VCaP (cell line): Measurements from ENCODE around the gene ZNF367.

ENCODE experiments used
- H3K27ac ChIP-seq: fragments of 450-650 bp; 2 replicates; pipeline ENCODE4 v1.5.1; 2017
- TF ChIP-seq, protein P1 (sequence below): fragments of 450-650 bp; conservative IDR thresholded peaks from 2 replicates; pipeline ENCODE4 v1.5.1; 2017; ENCODE audit warnings: mild to moderate bottlenecking, moderate library complexity

The ZNF367 gene

DNA sequence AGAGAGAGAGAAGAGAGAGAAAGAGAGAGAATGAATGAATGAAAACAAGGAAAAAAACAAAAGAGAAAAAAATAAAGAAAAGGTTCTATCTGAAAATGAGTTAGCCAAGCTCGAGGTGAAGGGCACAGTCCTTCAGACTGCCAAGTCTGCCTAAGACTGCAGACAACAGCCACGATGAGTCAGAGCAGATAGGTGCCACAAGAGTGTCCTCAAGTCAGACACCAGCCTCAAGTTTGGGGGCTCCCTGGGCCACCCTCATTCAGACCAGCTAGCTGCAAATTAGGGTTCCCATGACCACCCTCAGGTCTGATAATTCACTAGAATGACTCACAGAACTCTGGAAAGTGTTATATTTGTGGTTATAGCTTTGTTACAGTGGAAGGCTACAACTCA, 17.9 kb upstream of the ZNF367 start:
- no peak overlapping the region for H3K27ac ChIP-seq
- TF ChIP-seq, protein P1, sequence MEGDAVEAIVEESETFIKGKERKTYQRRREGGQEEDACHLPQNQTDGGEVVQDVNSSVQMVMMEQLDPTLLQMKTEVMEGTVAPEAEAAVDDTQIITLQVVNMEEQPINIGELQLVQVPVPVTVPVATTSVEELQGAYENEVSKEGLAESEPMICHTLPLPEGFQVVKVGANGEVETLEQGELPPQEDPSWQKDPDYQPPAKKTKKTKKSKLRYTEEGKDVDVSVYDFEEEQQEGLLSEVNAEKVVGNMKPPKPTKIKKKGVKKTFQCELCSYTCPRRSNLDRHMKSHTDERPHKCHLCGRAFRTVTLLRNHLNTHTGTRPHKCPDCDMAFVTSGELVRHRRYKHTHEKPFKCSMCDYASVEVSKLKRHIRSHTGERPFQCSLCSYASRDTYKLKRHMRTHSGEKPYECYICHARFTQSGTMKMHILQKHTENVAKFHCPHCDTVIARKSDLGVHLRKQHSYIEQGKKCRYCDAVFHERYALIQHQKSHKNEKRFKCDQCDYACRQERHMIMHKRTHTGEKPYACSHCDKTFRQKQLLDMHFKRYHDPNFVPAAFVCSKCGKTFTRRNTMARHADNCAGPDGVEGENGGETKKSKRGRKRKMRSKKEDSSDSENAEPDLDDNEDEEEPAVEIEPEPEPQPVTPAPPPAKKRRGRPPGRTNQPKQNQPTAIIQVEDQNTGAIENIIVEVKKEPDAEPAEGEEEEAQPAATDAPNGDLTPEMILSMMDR, result no peak

GRCh38 chr9:96435345-96435744, 17.2 kb upstream of the ZNF367 start:
- TF ChIP-seq, protein P1, result no peak
- no peak overlapping the region for H3K27ac ChIP-seq

DNA sequence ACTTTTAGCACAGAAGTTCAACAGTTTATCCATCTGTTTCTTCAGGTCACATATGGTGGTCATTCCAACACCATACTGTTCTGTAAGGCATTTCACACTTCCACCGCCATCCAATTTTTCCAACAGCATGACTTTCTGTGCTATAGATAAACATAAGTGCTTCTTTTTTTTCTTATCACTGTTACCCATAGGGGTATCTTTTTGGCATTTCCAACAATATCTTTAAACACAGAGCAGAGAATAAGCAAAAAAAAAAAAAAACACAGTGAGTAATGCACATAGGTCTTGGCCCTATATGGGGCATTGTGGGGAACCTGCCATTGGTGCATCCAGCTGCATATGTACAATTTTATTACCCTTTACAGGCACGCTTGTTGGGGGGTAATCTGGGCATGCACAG, 12.2 kb upstream of the ZNF367 start:
- H3K27ac ChIP-seq, result no peak overlapping the region
- TF ChIP-seq, protein P1, result no peak

- TF ChIP-seq, protein P1, result no peak
- no peak overlapping the region for H3K27ac ChIP-seq
Observed at GRCh38 chr9:96429732-96430131, 11.6 kb upstream of the ZNF367 start.

- H3K27ac ChIP-seq, result no peak overlapping the region
- TF ChIP-seq, protein P1, result no peak
Observed at GRCh38 chr9:96425500-96426169, 7.5 kb upstream of the ZNF367 start.

DNA sequence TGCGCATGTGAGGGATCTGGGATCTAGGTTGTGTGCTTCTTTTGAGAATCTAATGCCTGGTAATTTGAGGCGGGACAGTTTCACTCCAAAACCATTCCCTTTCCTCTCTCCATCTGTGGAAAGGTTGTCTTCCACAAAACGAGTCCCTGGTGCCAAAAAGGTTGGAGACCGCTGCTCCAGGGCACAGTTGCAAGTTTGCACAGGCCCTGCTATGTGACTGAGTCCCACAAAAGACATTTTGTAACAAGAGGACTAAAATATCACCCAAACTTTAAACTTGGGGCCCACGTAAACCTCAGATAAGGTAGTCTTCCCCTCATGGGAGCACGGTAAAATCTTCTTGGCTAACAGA, 5.8 kb upstream of the ZNF367 start:
- TF ChIP-seq, protein P1, result no peak

DNA sequence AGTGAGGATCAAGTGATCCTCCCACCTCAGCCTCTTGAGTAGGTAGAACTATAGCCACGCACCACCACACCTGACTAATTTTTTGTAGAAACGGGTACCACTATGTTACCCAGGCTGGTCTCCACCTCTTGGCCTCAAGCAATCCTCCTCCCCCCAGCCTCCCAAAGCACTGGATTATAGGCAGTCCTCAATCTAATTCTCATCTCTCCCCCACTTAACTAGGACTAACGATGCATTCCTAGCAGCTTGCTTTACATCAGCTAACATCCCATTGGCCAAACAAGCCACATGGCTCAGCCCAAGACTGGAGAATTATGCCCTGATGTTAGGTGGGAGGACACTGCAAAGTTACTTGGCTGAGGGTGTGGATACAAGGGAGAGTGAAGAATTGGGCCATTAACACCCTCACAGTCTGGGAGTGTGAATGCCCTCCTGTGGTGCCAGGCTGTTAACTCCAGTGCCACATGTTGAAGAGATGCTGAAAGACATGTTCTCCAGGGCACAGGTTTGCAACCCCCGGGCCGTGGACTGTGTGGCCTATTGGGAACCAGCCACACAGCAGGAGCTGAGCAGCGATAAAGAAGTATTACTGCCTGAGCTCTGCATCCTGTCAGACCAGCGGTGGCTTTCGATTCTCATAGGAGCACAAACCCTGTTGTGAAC, 5.3 kb upstream of the ZNF367 start:
- no peak overlapping the region for H3K27ac ChIP-seq
- TF ChIP-seq, protein P1, result no peak

More for the DNA sequence above, 5.8 kb upstream of the ZNF367 start:
- H3K27ac ChIP-seq, result no peak overlapping the region
